ENCODE data around the gene SMC1B.

GRCh38 chr22:45426387-45426786, 13.0 kb upstream of the SMC1B start:
- no peak for TF ChIP-seq EP300 (IDR thresholded peaks at IDR 0.05; ENCODE audit: low read depth)
- no peak for TF ChIP-seq CTCF (IDR thresholded peaks at IDR 0.05)

Measured in transverse colon (tissue), 3 donors.